Fibroblast of lung (primary cell): Measurements from ENCODE around the gene HTR3E. TPM values are rescaled to one million over a fixed set of nuclear protein-coding genes. Genes with fewer than 3 reads are reported as not detected.

Source experiments
- DNase-seq, 2 donors: peaks; one replicate each; pipeline versions ENCODE4 v3.0.0 to v3.0.0-alpha.2; 2010; ENCODE audit warnings: low read depth in 2 of 2
- H2AFZ ChIP-seq: 2 replicates; pipeline ENCODE4 v1.5.1; 2012; ENCODE audit warnings: low read length, control low read depth, inconsistent platforms
- H3K27ac ChIP-seq: 2 replicates; pipeline ENCODE4 v1.5.1; 2011; ENCODE audit warnings: low read length, control low read depth; ENCODE audit not compliant: insufficient read depth
- H3K27me3 ChIP-seq: 2 replicates; pipeline ENCODE4 v1.5.1; 2011; ENCODE audit warnings: mild to moderate bottlenecking, low read length; ENCODE audit not compliant: control insufficient read depth, insufficient read depth
- H3K36me3 ChIP-seq: 2 replicates; pipeline ENCODE4 v1.5.1; 2011; ENCODE audit warnings: low read length; ENCODE audit not compliant: control insufficient read depth, insufficient read depth
- H3K4me1 ChIP-seq: 2 replicates; pipeline ENCODE4 v1.5.1; 2011; ENCODE audit warnings: low read length; ENCODE audit not compliant: control insufficient read depth, insufficient read depth; ENCODE audit errors: extremely low read depth
- H3K4me2 ChIP-seq: 2 replicates; pipeline ENCODE4 v1.5.1; 2011; ENCODE audit warnings: low read length, control low read depth; ENCODE audit not compliant: insufficient read depth; ENCODE audit errors: extremely low read depth
- H3K4me3 ChIP-seq, 4 experiments: fragments of 200-600 bp in 1 of 4; sonication (generic) in 1 of 4; replicated peaks in 1 of 4; 2 replicates each; pipeline ENCODE4 v1.5.1; 2011 to 2016; ENCODE audit warnings: low read length in 4 of 4, low read depth in 3 of 4, mild to moderate bottlenecking in 3 of 4, control low read depth in 2 of 4, inconsistent platforms in 1 of 4, mixed read lengths in 1 of 4; ENCODE audit not compliant: insufficient read depth in 1 of 4; ENCODE audit errors: control extremely low read depth in 1 of 4
- H3K79me2 ChIP-seq: 2 replicates; pipeline ENCODE4 v1.5.1; 2012; ENCODE audit warnings: mild to moderate bottlenecking, low read length, inconsistent platforms; ENCODE audit not compliant: control insufficient read depth, insufficient read depth
- H3K9ac ChIP-seq: 2 replicates; pipeline ENCODE4 v1.5.1; 2011; ENCODE audit warnings: mild to moderate bottlenecking, low read length, control low read depth; ENCODE audit not compliant: insufficient read depth
- H3K9me3 ChIP-seq: 2 replicates; pipeline ENCODE4 v1.5.1; 2012; ENCODE audit warnings: low read depth, low read length; ENCODE audit not compliant: control insufficient read depth, insufficient read depth
- H4K20me1 ChIP-seq: 2 replicates; pipeline ENCODE4 v1.5.1; 2011; ENCODE audit warnings: low read length; ENCODE audit not compliant: control insufficient read depth, insufficient read depth; ENCODE audit errors: extremely low read depth
- CTCF ChIP-seq, 2 donors: IDR thresholded peaks in 1 of 2; conservative IDR thresholded peaks in 1 of 2; 1 replicate in 1 of 2; 2 replicates in 1 of 2; pipeline ENCODE4 v1.5.1; 2011 to 2012; ENCODE audit warnings: low read length in 2 of 2, control low read depth in 1 of 2, inconsistent platforms in 1 of 2, low read depth in 1 of 2, mild to moderate bottlenecking in 1 of 2
- EZH2 ChIP-seq: IDR thresholded peaks from 2 replicates; pipeline ENCODE4 v1.5.1; 2012; ENCODE audit warnings: low read length, control low read depth, mild to moderate bottlenecking; ENCODE audit errors: missing control alignments
- polyA plus RNA-seq, 2 donors: library from polyadenylated mRNA; depleted of rRNA in 1 of 2; stranded (reverse) in 1 of 2; unstranded in 1 of 2; fragments of >200 nt; gene quantifications; 2 replicates each; pipeline ENCODE4 v1.2.1, GENCODE V29; 2011 to 2012; ENCODE audit warnings: missing spikeins in 1 of 2
- total RNA-seq: library from RNA; depleted of rRNA; stranded (reverse); fragments of >200 nt; gene quantifications from 2 replicates; pipeline ENCODE4 v1.2.1, GENCODE V29; 2014

Gene HTR3E
- total and polyA plus RNA-seq, 2 donors (not counting 1 experiment from before 2014, with no cell fraction given): not detected

GRCh38 chr3:184073621-184074020, 23.2 kb upstream of the HTR3E start:
- no peak overlapping the region for H3K9ac ChIP-seq
- no peaks in the 10 kb centered on the region for H3K79me2 ChIP-seq
- H4K20me1 ChIP-seq: no peaks in the 10 kb centered on the region
- H3K4me1 ChIP-seq: no peaks in the 10 kb centered on the region
- H3K27me3 ChIP-seq: no peaks in the 10 kb centered on the region
- H2AFZ ChIP-seq: no peak overlapping the region
- H3K27ac ChIP-seq: no peak overlapping the region
- H3K4me3 ChIP-seq: no peak overlapping the region
- DNase-seq: no peak
- no peaks in the 10 kb centered on the region for H3K36me3 ChIP-seq
- TF ChIP-seq CTCF (conservative IDR thresholded peaks at IDR 0.05 in 1 of 2, IDR thresholded peaks at IDR 0.05 in 1 of 2; ENCODE audit: low read depth in 1 of 2, low read length in 2 of 2): no peak
- TF ChIP-seq EZH2: no peak
- no peak overlapping the region for H3K4me2 ChIP-seq
- no peaks in the 10 kb centered on the region for H3K9me3 ChIP-seq

- Histone ChIP-seq H3K36me3 (no peaks in the 10 kb centered on the region), H3K4me1 (no peaks in the 10 kb centered on the region), H4K20me1 (no peaks in the 10 kb centered on the region), H3K9me3 (no peaks in the 10 kb centered on the region), H3K79me2 (no peaks in the 10 kb centered on the region), H3K27me3 (no peaks in the 10 kb centered on the region), H2AFZ (no peak overlapping the region), H3K4me3 (no peak overlapping the region), H3K4me2 (no peak overlapping the region), H3K9ac (no peak overlapping the region), H3K27ac (no peak overlapping the region)
- TF ChIP-seq CTCF (conservative IDR thresholded peaks at IDR 0.05 in 1 of 2, IDR thresholded peaks at IDR 0.05 in 1 of 2; ENCODE audit: low read depth in 1 of 2, low read length in 2 of 2) (no peak), EZH2 (no peak)
- DNase-seq: no peak
Observed at GRCh38 chr3:184075901-184076300, 21.0 kb upstream of the HTR3E start.

- Histone ChIP-seq H3K36me3 (no peaks in the 10 kb centered on the region), H3K4me3 (no peak overlapping the region), H3K27me3 (no peaks in the 10 kb centered on the region), H3K9me3 (no peaks in the 10 kb centered on the region), H3K27ac (no peak overlapping the region), H3K4me2 (no peak overlapping the region), H3K4me1 (no peaks in the 10 kb centered on the region), H4K20me1 (no peaks in the 10 kb centered on the region), H3K79me2 (no peaks in the 10 kb centered on the region), H3K9ac (no peak overlapping the region), H2AFZ (no peak overlapping the region)
- TF ChIP-seq CTCF (conservative IDR thresholded peaks at IDR 0.05 in 1 of 2, IDR thresholded peaks at IDR 0.05 in 1 of 2; ENCODE audit: low read depth in 1 of 2, low read length in 2 of 2): no peak
- TF ChIP-seq EZH2: no peak
- DNase-seq: no peak
Observed at GRCh38 chr3:184077881-184078280, 19.0 kb upstream of the HTR3E start.
